Activated CD4-positive, alpha-beta T cell treated with anti-CD3 and anti-CD28 coated beads for 48 hours (primary cell): ENCODE data around the gene RNU2-1.
"Not testable (repeated sequence)": the region's sequence is repeated elsewhere in the genome, so short reads cannot be mapped to it uniquely, and the experiment has no call there.

Experiments used
- DNase-seq: peaks from one replicate; pipeline ENCODE4 v3.0.0-alpha.2; 2020

The RNU2-1 gene

DNA sequence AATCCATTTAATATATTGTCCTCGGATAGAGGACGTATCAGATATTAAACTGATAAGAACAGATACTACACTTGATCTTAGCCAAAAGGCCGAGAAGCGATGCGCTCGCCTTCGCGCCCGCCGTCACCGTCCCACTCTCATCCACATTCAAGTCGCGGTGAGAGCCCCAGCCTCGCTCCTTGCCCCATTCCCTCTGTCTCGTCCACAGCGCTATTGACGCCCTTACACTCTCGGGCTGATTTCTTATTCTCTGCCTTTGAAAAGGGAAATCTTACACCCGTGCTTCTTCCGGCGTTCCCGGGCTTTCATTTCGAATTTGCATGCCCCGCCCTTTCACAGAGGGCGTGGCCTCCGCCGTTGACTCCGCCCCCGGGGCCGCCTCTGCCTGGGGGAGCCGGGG, at the start of gene RNU2-1:
TSS of gene RNU2-1 (minus strand) at position 101 of the 400 bp plus-strand sequence.
- not testable (repeated sequence) for DNase-seq

DNA sequence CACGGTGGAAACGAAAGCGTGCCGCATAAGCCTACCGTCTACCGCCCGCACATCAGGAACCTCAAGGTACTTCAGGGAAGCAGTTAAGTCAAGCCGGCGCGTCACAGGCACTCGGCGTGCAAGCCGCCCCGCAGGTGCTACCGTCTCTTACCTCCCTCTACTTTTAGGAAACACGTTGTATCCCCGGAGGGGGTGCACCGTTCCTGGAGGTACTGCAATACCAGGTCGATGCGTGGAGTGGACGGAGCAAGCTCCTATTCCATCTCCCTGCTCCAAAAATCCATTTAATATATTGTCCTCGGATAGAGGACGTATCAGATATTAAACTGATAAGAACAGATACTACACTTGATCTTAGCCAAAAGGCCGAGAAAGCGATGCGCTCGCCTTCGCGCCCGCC, 39.1 kb upstream of the RNU2-1 start:
- not testable (repeated sequence) for DNase-seq

DNA sequence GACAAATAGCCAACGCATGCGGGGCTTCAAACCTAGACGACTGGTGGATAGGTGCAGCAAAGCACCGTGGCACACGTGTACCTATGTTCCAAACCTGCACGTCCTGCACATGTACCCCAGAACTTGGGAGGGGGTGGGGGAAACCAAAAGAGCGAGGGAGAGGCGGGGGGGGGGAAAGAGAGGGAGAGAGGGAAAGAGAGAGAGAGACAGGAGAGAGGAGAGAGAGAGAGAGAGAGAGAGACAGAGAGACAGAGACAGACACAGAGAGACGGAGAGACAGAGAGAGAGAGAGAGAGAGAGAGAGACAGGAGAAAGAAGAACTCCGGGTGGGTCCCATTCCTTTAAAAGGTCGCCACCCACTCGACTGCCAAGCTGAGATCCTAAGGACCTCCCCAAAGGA, 38.7 kb upstream of the RNU2-1 start:
- DNase-seq, result peak; percentile 3

DNA sequence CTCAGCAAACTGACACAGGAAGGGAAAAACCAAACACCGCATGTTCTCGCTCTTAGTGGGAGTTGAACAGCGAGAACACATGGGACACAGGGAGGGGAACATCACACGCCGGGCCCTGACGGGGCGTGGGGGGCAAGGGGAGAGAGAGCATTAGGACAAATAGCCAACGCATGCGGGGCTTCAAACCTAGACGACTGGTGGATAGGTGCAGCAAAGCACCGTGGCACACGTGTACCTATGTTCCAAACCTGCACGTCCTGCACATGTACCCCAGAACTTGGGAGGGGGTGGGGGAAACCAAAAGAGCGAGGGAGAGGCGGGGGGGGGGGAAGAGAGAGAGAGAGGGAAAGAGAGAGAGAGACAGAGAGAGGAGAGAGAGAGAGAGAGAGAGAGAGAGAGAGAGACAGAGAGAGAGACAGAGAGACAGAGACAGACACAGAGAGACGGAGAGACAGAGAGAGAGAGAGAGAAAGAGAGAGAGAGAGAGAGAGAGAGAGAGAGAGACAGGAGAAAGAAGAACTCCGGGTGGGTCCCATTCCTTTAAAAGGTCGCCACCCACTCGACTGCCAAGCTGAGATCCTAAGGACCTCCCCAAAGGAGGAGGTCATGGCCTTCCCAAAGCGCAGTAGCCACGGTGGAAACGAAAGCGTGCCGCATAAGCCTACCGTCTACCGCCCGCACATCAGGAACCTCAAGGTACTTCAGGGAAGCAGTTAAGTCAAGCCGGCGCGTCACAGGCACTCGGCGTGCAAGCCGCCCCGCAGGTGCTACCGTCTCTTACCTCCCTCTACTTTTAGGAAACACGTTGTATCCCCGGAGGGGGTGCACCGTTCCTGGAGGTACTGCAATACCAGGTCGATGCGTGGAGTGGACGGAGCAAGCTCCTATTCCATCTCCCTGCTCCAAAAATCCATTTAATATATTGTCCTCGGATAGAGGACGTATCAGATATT, 37.1 kb upstream of the RNU2-1 start:
- DNase-seq, result not testable (repeated sequence)

DNA sequence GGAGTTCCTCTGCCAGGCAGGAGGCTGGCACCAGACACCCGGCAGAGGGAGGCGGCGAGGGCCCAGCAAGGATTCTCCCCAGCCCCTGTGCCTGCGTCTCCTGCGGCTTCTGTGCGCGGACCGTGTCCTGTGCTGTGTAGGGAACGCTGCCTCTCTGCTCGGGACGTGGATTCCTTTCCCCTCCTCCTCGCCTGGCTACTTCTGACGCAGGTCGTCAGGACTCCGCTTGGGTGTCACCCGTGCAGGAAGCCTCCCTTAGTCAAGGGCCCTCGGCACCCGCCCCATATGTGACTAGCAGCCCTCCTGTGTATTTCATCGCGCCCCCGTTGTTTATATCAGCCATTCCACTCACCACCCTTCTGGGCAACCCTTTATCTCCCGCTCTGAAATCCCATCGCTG, 12.7 kb upstream of the RNU2-1 start:
- not testable (repeated sequence) for DNase-seq

DNA sequence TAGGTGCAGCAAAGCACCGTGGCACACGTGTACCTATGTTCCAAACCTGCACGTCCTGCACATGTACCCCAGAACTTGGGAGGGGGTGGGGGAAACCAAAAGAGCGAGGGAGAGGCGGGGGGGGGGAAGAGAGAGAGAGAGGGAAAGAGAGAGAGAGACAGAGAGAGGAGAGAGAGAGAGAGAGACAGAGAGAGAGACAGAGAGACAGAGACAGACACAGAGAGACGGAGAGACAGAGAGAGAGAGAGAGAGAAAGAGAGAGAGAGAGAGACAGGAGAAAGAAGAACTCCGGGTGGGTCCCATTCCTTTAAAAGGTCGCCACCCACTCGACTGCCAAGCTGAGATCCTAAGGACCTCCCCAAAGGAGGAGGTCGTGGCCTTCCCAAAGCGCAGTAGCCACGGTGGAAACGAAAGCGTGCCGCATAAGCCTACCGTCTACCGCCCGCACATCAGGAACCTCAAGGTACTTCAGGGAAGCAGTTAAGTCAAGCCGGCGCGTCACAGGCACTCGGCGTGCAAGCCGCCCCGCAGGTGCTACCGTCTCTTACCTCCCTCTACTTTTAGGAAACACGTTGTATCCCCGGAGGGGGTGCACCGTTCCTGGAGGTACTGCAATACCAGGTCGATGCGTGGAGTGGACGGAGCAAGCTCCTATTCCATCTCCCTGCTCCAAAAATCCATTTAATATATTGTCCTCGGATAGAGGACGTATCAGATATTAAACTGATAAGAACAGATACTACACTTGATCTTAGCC, 7.0 kb upstream of the RNU2-1 start:
- DNase-seq, result not testable (repeated sequence)

DNA sequence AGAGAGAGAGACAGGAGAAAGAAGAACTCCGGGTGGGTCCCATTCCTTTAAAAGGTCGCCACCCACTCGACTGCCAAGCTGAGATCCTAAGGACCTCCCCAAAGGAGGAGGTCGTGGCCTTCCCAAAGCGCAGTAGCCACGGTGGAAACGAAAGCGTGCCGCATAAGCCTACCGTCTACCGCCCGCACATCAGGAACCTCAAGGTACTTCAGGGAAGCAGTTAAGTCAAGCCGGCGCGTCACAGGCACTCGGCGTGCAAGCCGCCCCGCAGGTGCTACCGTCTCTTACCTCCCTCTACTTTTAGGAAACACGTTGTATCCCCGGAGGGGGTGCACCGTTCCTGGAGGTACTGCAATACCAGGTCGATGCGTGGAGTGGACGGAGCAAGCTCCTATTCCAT, 5.8 kb upstream of the RNU2-1 start:
- DNase-seq, result not testable (repeated sequence)

DNA sequence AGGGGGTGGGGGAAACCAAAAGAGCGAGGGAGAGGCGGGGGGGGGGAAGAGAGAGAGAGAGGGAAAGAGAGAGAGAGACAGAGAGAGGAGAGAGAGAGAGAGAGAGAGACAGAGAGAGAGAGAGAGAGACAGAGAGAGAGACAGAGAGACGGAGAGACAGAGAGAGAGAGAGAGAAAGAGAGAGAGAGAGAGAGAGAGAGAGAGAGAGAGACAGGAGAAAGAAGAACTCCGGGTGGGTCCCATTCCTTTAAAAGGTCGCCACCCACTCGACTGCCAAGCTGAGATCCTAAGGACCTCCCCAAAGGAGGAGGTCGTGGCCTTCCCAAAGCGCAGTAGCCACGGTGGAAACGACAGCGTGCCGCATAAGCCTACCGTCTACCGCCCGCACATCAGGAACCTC, 514 bp downstream of the RNU2-1 start:
- DNase-seq, result not testable (repeated sequence)

DNA sequence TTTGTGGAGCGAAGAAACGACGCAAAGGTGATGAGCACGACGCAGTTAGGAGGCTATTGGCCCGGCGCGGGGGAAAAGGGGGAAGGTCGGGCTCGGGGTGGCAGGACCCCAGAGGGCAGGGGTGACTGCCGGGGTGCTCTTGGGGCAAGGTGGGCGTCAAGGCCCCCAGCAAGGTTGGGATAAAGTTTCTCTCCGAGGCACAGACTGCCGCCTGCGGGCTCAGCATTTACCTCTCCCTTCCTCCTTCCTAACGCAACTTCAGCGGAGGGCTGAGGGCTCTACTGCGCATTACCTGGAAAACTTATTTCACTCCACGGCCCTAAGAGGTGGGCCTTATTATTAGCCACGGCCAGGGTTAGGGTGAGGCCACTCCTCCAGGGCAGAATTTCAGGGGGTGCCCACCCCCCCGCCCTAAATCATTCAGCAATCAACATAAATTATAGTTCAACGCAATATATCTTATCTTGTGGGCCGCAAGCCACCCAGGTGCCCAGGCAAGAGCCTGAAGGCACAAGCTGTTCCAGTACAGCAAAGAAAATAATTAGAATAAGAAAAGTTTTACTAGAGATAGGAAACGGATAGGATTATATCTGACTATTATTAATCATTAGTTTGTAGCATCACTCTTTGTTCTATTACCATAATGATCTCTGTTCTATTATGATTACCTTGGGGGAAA, 1.6 kb downstream of the RNU2-1 start:
- DNase-seq, result peak; percentile 20

DNA sequence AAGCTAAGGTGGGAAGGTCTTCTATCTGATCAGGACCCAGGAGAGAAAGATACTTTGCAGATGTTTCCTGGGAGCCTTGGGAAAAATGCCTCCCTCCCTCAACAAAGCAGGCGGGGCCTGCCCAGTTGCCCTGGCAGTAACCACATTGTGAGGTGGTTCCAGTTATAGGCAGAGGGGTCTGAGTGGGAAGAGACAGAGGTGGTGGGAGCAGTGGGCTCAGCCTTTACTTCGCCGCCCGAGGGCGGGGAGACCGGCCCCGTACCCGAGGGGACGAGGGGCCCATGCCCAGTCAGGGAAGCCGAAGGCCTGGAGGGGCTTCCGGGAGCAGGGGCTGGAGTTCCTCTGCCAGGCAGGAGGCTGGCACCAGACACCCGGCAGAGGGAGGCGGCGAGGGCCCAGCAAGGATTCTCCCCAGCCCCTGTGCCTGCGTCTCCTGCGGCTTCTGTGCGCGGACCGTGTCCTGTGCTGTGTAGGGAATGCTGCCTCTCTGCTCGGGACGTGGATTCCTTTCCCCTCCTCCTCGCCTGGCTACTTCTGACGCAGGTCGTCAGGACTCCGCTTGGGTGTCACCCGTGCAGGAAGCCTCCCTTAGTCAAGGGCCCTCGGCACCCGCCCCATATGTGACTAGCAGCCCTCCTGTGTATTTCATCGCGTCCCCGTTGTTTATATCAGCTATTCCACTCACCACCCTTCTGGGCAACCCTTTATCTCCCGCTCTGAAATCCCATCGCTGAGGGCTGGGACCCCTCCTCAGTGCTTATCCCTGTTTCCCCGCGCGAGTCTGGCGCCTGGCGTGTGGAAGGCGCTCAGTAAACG, 2.4 kb downstream of the RNU2-1 start:
- not testable (repeated sequence) for DNase-seq

DNA sequence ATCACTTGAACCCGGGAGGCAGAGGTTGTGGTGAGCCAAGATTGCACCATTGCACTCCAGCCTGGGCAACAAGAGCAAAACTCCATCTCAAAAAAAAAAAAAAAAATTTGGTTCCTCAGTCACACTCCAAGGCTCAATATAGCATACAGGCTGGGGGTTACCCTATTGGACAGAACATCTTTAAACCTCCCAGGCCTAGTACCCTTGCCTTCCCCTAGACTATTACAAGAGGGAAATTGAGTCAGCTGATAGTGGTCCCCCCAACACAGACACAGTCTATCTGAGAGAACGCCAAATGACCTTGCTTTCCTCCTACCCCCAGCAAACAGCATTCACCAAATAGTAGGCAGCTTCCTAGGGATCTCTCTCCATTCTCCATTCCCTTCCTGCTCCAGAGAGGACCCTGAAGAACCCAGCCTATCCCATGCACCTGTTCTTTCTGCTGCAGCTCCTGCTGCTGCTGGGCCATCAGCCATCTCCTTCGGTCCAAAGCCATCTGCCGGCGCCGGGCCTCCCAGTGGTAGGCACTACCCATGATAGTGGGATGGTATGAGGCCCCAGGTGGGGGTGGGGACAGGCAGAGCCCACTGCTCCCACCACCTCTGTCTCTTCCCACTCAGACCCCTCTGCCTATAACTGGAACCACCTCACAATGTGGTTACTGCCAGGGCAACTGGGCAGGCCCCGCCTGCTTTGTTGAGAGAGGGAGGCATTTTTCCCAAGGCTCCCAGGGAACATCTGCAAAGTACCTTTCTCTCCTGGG, 5.6 kb downstream of the RNU2-1 start, which contains the start of gene CCDC200:
TSS of gene CCDC200 (minus strand) at position 604 of the 763 bp plus-strand sequence. CDS start at position 535, 69 bp downstream.
- DNase-seq, result not testable (repeated sequence)

DNA sequence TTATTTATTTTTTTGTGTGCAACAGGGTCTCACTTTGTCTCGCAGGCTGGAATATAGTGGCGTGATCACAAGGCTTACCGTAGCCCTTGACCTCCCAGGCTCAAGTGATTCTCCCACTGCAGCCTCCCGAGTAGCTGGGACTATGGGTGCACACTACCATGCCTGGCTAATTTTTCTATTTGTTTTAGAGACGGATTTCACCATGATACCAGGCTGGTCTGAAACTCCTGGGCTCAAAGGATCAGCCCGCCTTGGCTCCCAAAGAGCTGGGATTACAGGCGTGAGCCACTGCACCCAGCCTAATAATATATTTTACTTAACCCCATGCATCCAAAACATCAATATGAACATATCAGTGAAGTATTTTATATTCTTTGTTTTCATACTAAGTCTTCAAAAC, 7.4 kb downstream of the RNU2-1 start:
- no peak for DNase-seq

DNA sequence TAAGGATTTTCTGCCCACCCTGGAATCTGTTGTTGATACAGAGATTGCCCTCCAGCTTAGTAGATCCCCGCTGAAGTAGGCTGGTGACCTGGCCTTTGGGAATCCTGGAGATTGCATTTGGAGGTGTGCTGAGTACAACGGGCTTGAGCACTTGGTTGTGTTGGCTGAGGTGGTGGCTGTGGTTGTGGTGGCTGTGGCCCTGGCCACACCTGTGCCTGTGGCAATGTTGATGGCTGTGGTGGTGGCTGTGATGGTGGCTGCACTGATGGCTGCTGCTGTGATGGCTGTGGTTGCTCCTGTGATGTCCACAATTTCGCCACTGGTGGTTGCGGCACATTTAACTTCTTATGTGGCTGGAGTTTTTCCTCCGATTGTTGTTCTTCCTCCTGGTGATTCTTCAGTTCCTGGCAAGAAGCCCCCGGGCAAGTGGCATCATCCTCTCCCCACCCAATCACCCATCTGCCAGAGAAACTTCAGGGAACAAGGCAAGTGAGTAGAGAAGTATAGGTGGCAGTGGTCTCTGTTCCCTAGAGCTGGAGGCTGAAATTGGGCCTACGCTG, 9.6 kb downstream of the RNU2-1 start:
- DNase-seq, result no peak

DNA sequence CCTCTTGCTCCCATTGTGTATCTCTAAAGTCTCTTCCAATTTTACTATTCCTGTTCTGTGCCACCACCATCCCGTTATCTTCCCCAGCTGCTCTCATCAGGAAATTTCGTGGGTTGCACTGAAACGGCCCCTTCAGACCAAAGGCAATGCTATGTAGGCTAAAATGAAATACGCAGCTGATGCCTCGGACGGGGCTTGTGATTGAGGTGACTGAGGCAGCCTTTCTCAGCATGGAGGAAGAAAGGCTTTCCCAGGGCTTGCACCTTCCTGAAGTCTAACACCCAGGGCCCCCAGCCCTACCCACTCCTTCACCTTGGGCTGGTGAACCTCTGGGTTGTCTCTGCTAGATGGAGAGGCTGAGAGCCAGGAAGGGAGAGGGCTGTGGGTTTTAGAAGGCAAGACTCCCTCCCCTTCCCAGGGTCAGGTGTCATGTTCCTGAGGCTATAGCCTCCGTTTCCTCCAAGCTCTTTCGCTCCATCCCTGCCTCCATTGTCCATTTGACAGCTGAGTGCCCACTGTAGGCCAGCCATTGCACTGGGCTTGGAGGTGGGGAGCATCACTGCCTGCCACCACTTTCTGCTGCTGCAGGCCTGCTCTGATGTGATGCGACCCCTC, 13.2 kb downstream of the RNU2-1 start:
- DNase-seq, result no peak

DNA sequence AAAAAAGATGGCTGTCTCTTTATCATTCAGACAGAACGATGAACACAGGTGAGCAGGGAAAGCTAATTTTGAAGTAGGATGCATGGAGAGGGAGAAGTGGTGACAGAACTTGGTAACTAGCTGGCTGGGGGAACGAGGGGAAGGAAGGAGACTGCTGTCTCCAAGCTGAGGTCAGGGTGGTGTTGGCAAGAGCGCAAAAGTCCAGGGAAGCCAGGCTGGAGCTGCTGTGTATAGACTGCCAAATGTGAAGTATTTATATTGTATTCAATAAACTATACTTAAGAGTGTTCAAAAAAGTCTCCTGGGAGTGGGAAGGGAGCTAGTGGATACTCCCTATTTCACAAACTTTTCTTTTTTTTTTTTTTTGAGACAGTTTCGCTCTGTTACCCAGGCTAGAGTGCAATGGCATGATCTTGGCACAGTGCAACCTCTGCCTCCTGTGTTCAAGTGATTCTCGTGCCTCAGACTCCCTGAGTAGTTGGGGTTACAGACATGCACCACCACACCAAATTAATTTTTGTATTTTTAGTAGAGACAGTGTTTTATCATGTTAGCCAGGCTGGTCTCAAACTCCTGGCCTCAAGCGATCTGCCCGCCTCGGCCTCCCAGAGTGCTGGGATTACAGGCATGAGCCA, 13.9 kb downstream of the RNU2-1 start:
- no peak for DNase-seq

DNA sequence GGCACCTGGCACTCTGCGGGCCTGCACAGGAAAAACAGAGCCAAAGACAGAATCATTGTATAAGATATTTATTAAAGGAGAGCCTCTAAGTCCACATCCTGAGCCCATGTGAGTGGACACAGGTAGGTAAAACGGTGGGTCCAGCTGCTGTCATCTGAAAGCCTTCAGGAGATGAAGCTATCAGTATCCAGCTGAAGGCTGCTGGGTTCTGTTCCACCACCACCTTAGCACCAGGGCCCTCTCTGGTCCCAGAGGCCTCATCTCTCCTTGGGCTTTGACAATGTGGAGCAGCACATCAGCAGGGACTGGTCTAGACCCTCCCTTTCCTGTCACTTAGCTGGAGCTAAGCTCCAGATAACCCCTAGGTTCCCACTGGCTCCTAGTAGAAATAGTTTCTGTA, 14.8 kb downstream of the RNU2-1 start:
- no peak for DNase-seq

DNA sequence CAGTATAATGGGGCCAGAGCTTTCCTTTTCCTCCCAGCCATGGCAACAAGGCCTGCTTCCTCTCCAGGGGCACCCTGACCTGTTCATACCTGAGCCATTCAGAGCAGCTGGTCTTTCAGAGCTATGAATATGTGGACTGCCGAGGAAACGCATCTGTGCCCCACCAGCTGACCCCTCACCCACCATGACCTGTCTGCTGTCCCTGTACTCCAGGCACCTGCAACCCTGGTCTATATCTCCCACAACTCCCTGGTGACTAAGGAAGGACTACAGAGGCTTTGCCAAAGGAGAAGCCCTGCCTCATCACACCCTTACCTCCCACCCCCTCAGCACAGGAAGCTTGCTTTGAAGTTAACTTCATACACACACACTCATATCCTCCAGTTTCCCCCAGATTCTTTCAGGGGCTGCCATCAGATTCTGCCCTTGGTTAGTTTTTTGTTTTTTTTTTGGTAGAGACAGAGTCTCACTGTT, 16.1 kb downstream of the RNU2-1 start:
- DNase-seq, result peak; percentile 48

DNA sequence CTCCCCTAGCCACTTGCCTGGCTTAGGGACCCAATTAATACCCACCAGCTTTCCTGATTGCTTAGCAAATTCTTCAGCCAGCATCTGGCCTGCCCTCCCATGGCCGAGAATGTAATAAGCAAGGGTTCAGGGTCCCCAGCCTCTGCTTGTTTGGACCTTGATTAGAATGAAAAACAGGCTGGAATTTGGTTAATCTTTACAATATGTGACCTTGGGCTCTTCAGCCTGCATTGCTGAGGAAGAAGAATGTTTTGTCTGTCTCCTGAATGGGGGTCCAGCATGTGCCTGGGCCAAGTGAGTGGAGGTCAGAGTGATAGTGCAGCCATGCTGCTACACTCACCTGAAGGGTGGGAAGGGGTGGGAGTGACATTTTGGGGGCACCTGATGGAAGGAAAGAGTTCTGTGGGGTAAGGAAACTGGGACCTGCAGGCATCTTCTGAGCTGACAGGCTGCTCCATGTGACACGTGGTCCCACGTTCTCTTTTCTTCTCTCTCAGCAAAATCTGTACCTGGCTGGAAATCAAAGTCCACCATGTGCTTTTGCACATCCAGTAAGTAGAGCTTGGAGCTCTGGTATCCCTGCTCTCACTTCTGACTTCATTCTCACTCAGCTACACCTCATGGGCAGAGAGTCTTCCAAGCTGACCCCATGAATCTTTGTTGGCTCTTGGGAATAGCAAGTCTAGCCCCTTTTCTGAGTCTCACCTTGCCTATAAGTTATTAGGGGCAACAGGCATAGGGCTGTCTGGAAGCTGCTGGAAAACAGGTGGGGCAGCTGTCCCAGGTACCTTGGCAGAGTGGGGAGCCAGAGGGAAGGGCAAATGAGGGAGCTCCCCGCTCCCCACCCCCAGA, 16.8 kb downstream of the RNU2-1 start:
- DNase-seq, result no peak

DNA sequence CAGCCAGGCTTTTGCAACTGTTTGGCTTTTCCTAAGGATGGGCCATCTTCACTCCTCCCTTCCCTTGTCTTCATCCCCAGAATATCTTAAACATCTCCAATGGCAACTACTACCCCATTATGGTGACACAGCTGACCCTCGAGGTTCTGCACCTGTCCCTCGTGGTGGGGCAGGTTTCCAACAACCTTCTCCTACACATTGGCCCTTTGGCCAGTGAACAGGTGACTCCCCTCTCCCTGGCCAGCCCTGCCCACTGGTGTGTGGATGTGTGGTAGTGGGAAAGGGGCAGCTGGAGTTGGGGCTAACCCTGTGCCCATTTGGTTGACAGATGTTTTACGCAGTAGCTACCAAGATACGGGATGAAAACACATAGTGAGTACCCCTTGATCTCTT, 17.4 kb downstream of the RNU2-1 start:
- DNase-seq, result no peak
